Calu3 (cell line): ENCODE data around the gene RXRA. TPM values are rescaled to one million over a fixed set of nuclear protein-coding genes. Genes with fewer than 3 reads are reported as not detected.

Experiments used
- BruUV-seq: library from RNA; stranded (reverse); fragments of 400-500 nt; replicated peaks from 2 replicates; lab custom pipeline; 2021; lab: Mats Ljungman, UMichigan
- CTCF ChIA-PET: fragments of 300-600 bp; sonication (Branson Sonifier 250); formaldehyde crosslinking; loops from one replicate; lab custom pipeline; 2022; ENCODE audit warnings: antibody characterized with exemption; lab: Charles Lee
- DNase-seq: peaks from one replicate; pipeline ENCODE4 v3.0.0; 2022
- H3K27ac Mint-ChIP-seq: one replicate; pipeline ENCODE4 v1.8.0; 2022; ENCODE audit warnings: mixed read lengths; ENCODE audit not compliant: unreplicated experiment
- H3K27me3 Mint-ChIP-seq: one replicate; pipeline ENCODE4 v1.8.0; 2022; ENCODE audit warnings: mixed read lengths; ENCODE audit not compliant: unreplicated experiment
- H3K36me3 Mint-ChIP-seq: one replicate; pipeline ENCODE4 v1.8.0; 2022; ENCODE audit warnings: mild to moderate bottlenecking, moderate library complexity, mixed read lengths; ENCODE audit not compliant: insufficient read depth, unreplicated experiment
- H3K4me1 Mint-ChIP-seq: one replicate; pipeline ENCODE4 v1.8.0; 2022; ENCODE audit warnings: mild to moderate bottlenecking, low read depth, mixed read lengths; ENCODE audit not compliant: unreplicated experiment
- H3K4me3 Mint-ChIP-seq: one replicate; pipeline ENCODE4 v1.8.0; 2022; ENCODE audit warnings: mild to moderate bottlenecking, low read depth, moderate library complexity, mixed read lengths; ENCODE audit not compliant: unreplicated experiment
- H3K9me3 Mint-ChIP-seq: one replicate; pipeline ENCODE4 v1.8.0; 2022; ENCODE audit warnings: low read depth, mixed read lengths; ENCODE audit not compliant: unreplicated experiment
- CTCF ChIP-seq: fragments of 200-600 bp; IDR thresholded peaks from one replicate; pipeline ENCODE4 v1.8.0; 2022; ENCODE audit warnings: antibody characterized with exemption; ENCODE audit not compliant: unreplicated experiment
- intact Hi-C: fragments of 100-400 bp; cut with micrococcal nuclease; formaldehyde crosslinking; loops from one replicate; pipeline ENCODE4 v1.10.0; 2022; ENCODE audit not compliant: unreplicated experiment
- total RNA-seq: library from RNA; stranded (reverse); gene quantifications from 2 replicates; pipeline ENCODE4 v1.2.3, GENCODE V29; 2022

RXRA gene
- total RNA-seq, 1 experiment from 2014 or later = 15.0 TPM

- no peaks in the 10 kb centered on the region for H3K4me1 Mint-ChIP-seq
Observed at GRCh38 chr9:134466869-134467616, 140.8 kb downstream of the RXRA start.

DNA sequence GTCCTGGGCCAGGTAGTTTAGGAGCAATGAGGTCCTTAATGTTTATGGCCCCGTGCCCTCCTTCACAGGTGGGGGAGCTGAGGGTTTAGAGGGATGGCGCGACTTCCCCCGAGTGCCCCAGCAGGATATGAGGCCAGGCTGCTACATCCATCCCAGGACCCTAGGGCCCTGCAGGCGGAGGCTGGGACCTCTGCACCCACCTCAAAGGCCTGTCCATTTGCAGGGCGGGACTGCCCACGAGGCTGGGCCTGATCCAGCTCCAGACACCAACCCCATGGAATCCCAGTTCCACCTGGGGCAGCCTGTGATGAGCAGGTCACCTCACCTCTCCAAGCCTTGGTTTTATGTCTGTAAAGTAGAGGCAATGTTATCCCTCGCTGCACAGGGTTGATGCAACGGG, 142.1 kb downstream of the RXRA start:
- H3K4me3 Mint-ChIP-seq = no peak overlapping the region
- H3K36me3 Mint-ChIP-seq = no peaks in the 10 kb centered on the region
- BruUV-seq = no TSS peak
- CTCF ChIA-PET = no interaction called here
- intact Hi-C loops = no loop called here
- no peaks in the 10 kb centered on the region for H3K9me3 Mint-ChIP-seq
- no peaks in the 10 kb centered on the region for H3K4me1 Mint-ChIP-seq
- TF ChIP-seq CTCF = no peak
- H3K27me3 Mint-ChIP-seq = peaks cover 13% of the 10 kb centered on the region
- no peak for DNase-seq
- H3K27ac Mint-ChIP-seq = no peak overlapping the region

More at GRCh38 chr9:134466869-134467616, 140.8 kb downstream of the RXRA start:
- intact Hi-C loops = no loop called here
- no peak for TF ChIP-seq CTCF
- Mint-ChIP-seq H3K36me3 (no peaks in the 10 kb centered on the region), H3K9me3 (no peaks in the 10 kb centered on the region), H3K27ac (no peak overlapping the region), H3K4me3 (no peak overlapping the region), H3K27me3 (peaks cover 21% of the 10 kb centered on the region)
- DNase-seq = no peak
- BruUV-seq = no TSS peak
- CTCF ChIA-PET = no interaction called here

- H3K4me3 Mint-ChIP-seq = no peak overlapping the region
- DNase-seq = no peak
- H3K36me3 Mint-ChIP-seq = no peaks in the 10 kb centered on the region
- no TSS peak for BruUV-seq
- H3K27me3 Mint-ChIP-seq = peaks cover 13% of the 10 kb centered on the region
- no peak overlapping the region for H3K27ac Mint-ChIP-seq
- intact Hi-C loops = no loop called here
- H3K4me1 Mint-ChIP-seq = no peaks in the 10 kb centered on the region
- no peaks in the 10 kb centered on the region for H3K9me3 Mint-ChIP-seq
- CTCF ChIA-PET = no interaction called here
- no peak for TF ChIP-seq CTCF
Observed at GRCh38 chr9:134469041-134469875, 143.0 kb downstream of the RXRA start.

GRCh38 chr9:134472256-134472655, 146.0 kb downstream of the RXRA start:
- Mint-ChIP-seq H3K27me3 (peaks cover 12% of the 10 kb centered on the region), H3K36me3 (no peaks in the 10 kb centered on the region), H3K9me3 (no peaks in the 10 kb centered on the region), H3K4me3 (no peak overlapping the region), H3K27ac (no peak overlapping the region), H3K4me1 (no peaks in the 10 kb centered on the region)
- no peak for DNase-seq
- no TSS peak for BruUV-seq
- intact Hi-C loops = no loop called here
- CTCF ChIA-PET = no interaction called here
- no peak for TF ChIP-seq CTCF
